ENCODE results near the gene NRGN.

The NRGN gene

GRCh38 chr11:124796312-124796711 lies 56.6 kb downstream of the NRGN start:
- DNase-seq: no peak

All from DMS79 treated with DMSO at 0.1 percent for 48 hours (cell line).